Neural progenitor cell (in vitro differentiated cells): ENCODE measurements around the gene F7. TPM values are rescaled to one million over a fixed set of nuclear protein-coding genes. Genes with fewer than 3 reads are reported as not detected.
A peak's percentile ranks its signal among the peaks of the same experiment; 100 is the strongest.

ENCODE experiments used
- DNase-seq: peaks from one replicate; pipeline ENCODE4 v3.0.0-alpha.2; 2016; ENCODE audit warnings: low spot score
- H2AFZ ChIP-seq: fragments of 200-600 bp; sonication (generic); replicated peaks from 2 replicates; pipeline ENCODE4 v1.6.1; 2016; ENCODE audit warnings: antibody characterized with exemption
- H3F3A ChIP-seq: fragments of 200-600 bp; sonication (generic); 2 replicates; pipeline ENCODE4 v1.6.1; 2016; ENCODE audit warnings: antibody characterized with exemption, low read depth
- H3K27ac ChIP-seq: fragments of 200-600 bp; sonication (generic); 2 replicates; pipeline ENCODE4 v1.5.1; 2016; ENCODE audit warnings: mild to moderate bottlenecking
- H3K27me3 ChIP-seq: fragments of 200-600 bp; sonication (generic); 2 replicates; pipeline ENCODE4 v1.6.1; 2016; ENCODE audit warnings: mild to moderate bottlenecking, moderate library complexity
- H3K36me3 ChIP-seq: fragments of 200-600 bp; sonication (generic); 2 replicates; pipeline ENCODE4 v1.5.1; 2016
- H3K4me1 ChIP-seq: fragments of 200-600 bp; sonication (generic); 2 replicates; pipeline ENCODE4 v1.6.1; 2016; ENCODE audit warnings: mixed run types
- H3K4me2 ChIP-seq: fragments of 200-600 bp; sonication (generic); 2 replicates; pipeline ENCODE4 v1.6.1; 2016
- H3K4me3 ChIP-seq: fragments of 200-600 bp; sonication (generic); 2 replicates; pipeline ENCODE4 v1.5.1; 2016
- H3K79me2 ChIP-seq: fragments of 200-600 bp; sonication (generic); 2 replicates; pipeline ENCODE4 v1.6.1; 2016; ENCODE audit warnings: low read depth
- H3K9ac ChIP-seq: fragments of 200-600 bp; sonication (generic); 2 replicates; pipeline ENCODE4 v1.6.1; 2016
- H3K9me3 ChIP-seq: fragments of 200-600 bp; sonication (generic); 2 replicates; pipeline ENCODE4 v1.5.1; 2016; ENCODE audit warnings: low read depth
- H4K20me1 ChIP-seq: fragments of 200-600 bp; sonication (generic); 2 replicates; pipeline ENCODE4 v1.6.1; 2016; ENCODE audit warnings: low read depth
- H3K27ac Mint-ChIP-seq: 3 replicates; pipeline ENCODE4 v1.8.0; 2021; ENCODE audit warnings: mixed read lengths
- H3K27me3 Mint-ChIP-seq: 2 replicates; pipeline ENCODE4 v1.8.0; 2022; ENCODE audit warnings: low read depth, mild to moderate bottlenecking, inconsistent platforms, moderate library complexity, mixed read lengths; ENCODE audit not compliant: insufficient read depth
- H3K36me3 Mint-ChIP-seq: 3 replicates; pipeline ENCODE4 v1.8.0; 2021; ENCODE audit warnings: mixed read lengths
- H3K4me1 Mint-ChIP-seq: 3 replicates; pipeline ENCODE4 v1.8.0; 2021; ENCODE audit warnings: mixed read lengths
- H3K4me3 Mint-ChIP-seq: 3 replicates; pipeline ENCODE4 v1.8.0; 2021; ENCODE audit warnings: mild to moderate bottlenecking, moderate library complexity, mixed read lengths
- H3K9me3 Mint-ChIP-seq: 3 replicates; pipeline ENCODE4 v1.8.0; 2020; ENCODE audit warnings: mixed read lengths
- CTCF ChIP-seq: fragments of 200-600 bp; sonication (generic); IDR thresholded peaks from 2 replicates; pipeline ENCODE4 v1.5.1; 2017; ENCODE audit warnings: antibody characterized with exemption, mild to moderate bottlenecking
- EZH2 ChIP-seq: fragments of 200-600 bp; sonication (generic); IDR thresholded peaks from 2 replicates; pipeline ENCODE4 v1.6.1; 2017; ENCODE audit warnings: antibody characterized with exemption, mild to moderate bottlenecking, moderate library complexity
- EZH2phosphoT487 ChIP-seq: fragments of 200-600 bp; sonication (generic); IDR thresholded peaks from 2 replicates; pipeline ENCODE4 v1.6.1; 2017; ENCODE audit warnings: antibody characterized with exemption
- total RNA-seq: library from RNA; depleted of rRNA; stranded (reverse); fragments of >200 nt; gene quantifications from 2 replicates; pipeline ENCODE4 v1.2.3, GENCODE V29; 2015; ENCODE audit warnings: low replicate concordance

The F7 gene
- total RNA-seq, 1 donor from 2014 or later = not detected

- Histone ChIP-seq H3K4me2 (no peak overlapping the region), H3K9ac (no peak overlapping the region), H4K20me1 (no peaks in the 10 kb centered on the region), H3K9me3 (no peaks in the 10 kb centered on the region), H3K27me3 (no peaks in the 10 kb centered on the region), H3K27ac (no peak overlapping the region), H3K36me3 (no peaks in the 10 kb centered on the region), H2AFZ (no peak overlapping the region), H3K4me1 (no peaks in the 10 kb centered on the region), H3F3A (no peaks in the 10 kb centered on the region), H3K79me2 (no peaks in the 10 kb centered on the region), H3K4me3 (no peak overlapping the region)
- peaks cover 9% of the 10 kb centered on the region for H3K36me3 Mint-ChIP-seq
- no peak overlapping the region for H3K27ac Mint-ChIP-seq
- no peaks in the 10 kb centered on the region for H3K27me3 Mint-ChIP-seq
- TF ChIP-seq CTCF (no peak), EZH2phosphoT487 (no peak), EZH2 (no peak)
- no peaks in the 10 kb centered on the region for H3K9me3 Mint-ChIP-seq
- no peak for DNase-seq
- peaks cover 16% of the 10 kb centered on the region for H3K4me1 Mint-ChIP-seq
- H3K4me3 Mint-ChIP-seq = no peak overlapping the region
Observed at GRCh38 chr13:113094410-113094800, 11.2 kb upstream of the F7 start.

- H3K4me3 Mint-ChIP-seq = peak overlapping the region; percentile 52
- H4K20me1 ChIP-seq = no peaks in the 10 kb centered on the region
Observed at GRCh38 chr13:113095146-113096051, 10.2 kb upstream of the F7 start.

GRCh38 chr13:113096052-113096744, 9.4 kb upstream of the F7 start:
- no peaks in the 10 kb centered on the region for H3K4me1 ChIP-seq
- H4K20me1 ChIP-seq = no peaks in the 10 kb centered on the region
- no peak overlapping the region for H3K27ac ChIP-seq
- H3K9me3 ChIP-seq = no peaks in the 10 kb centered on the region
- Mint-ChIP-seq H3K36me3 (peaks cover 6% of the 10 kb centered on the region), H3K9me3 (no peaks in the 10 kb centered on the region), H3K27me3 (no peaks in the 10 kb centered on the region), H3K27ac (no peak overlapping the region), H3K4me1 (peaks cover 16% of the 10 kb centered on the region), H3K4me3 (no peak overlapping the region)
- H3K79me2 ChIP-seq = no peaks in the 10 kb centered on the region
- H3K9ac ChIP-seq = no peak overlapping the region
- no peak overlapping the region for H2AFZ ChIP-seq
- H3F3A ChIP-seq = no peaks in the 10 kb centered on the region
- no peak for DNase-seq
- TF ChIP-seq EZH2phosphoT487 (no peak), EZH2 (no peak), CTCF (no peak)
- no peaks in the 10 kb centered on the region for H3K36me3 ChIP-seq
- H3K27me3 ChIP-seq = no peaks in the 10 kb centered on the region
- H3K4me3 ChIP-seq = no peak overlapping the region
- no peak overlapping the region for H3K4me2 ChIP-seq

More at GRCh38 chr13:113095146-113096051, 10.2 kb upstream of the F7 start:
- H3K9me3 ChIP-seq = no peaks in the 10 kb centered on the region
- H3K27ac Mint-ChIP-seq = peak overlapping the region; percentile 91
- no peak overlapping the region for H3K4me3 ChIP-seq
- no peaks in the 10 kb centered on the region for H3K27me3 Mint-ChIP-seq
- TF ChIP-seq EZH2 = no peak
- TF ChIP-seq CTCF = no peak
- no peak for TF ChIP-seq EZH2phosphoT487
- H3K9ac ChIP-seq = no peak overlapping the region
- no peaks in the 10 kb centered on the region for H3F3A ChIP-seq
- no peaks in the 10 kb centered on the region for H3K27me3 ChIP-seq
- H3K36me3 ChIP-seq = no peaks in the 10 kb centered on the region
- no peaks in the 10 kb centered on the region for H3K9me3 Mint-ChIP-seq
- peaks cover 9% of the 10 kb centered on the region for H3K36me3 Mint-ChIP-seq
- H3K4me1 ChIP-seq = no peaks in the 10 kb centered on the region
- H3K79me2 ChIP-seq = no peaks in the 10 kb centered on the region
- DNase-seq = no peak
- peaks cover 16% of the 10 kb centered on the region for H3K4me1 Mint-ChIP-seq
- H3K4me2 ChIP-seq = no peak overlapping the region
- no peak overlapping the region for H2AFZ ChIP-seq
- H3K27ac ChIP-seq = no peak overlapping the region
